Activated naive CD8-positive, alpha-beta T cell treated with anti-CD3 and anti-CD28 coated beads, Interleukin-2, amount 10 ng/mL, durations not matched to agents 7 days and 5 days (primary cell): ENCODE data around the gene MECR. TPM values are rescaled to one million over a fixed set of nuclear protein-coding genes. Genes with fewer than 3 reads are reported as not detected.
"Not testable (repeated sequence)": the region's sequence is repeated elsewhere in the genome, so short reads cannot be mapped to it uniquely, and the experiment has no call there.

ENCODE experiments used
- ATAC-seq: fragments of 150-1000 bp; cut with Tn5 transposase; one replicate; pipeline ENCODE4 v1.10.0; 2021; ENCODE audit warnings: low read depth, moderate library complexity
- POLR2A ChIA-PET: fragments of 350-600 bp; sonication (Branson Sonifier 250); formaldehyde crosslinking; loops from one replicate; lab custom pipeline; 2021; ENCODE audit warnings: antibody characterized with exemption; lab: Charles Lee
- DNase-seq: peaks from one replicate; pipeline ENCODE4 v3.0.0; 2021
- H3K27ac Mint-ChIP-seq: one replicate; pipeline ENCODE4 v1.8.0; 2022; ENCODE audit warnings: mild to moderate bottlenecking, mixed read lengths
- H3K27me3 Mint-ChIP-seq: one replicate; pipeline ENCODE4 v1.8.0; 2022; ENCODE audit warnings: mild to moderate bottlenecking, moderate library complexity, mixed read lengths
- H3K36me3 Mint-ChIP-seq: one replicate; pipeline ENCODE4 v1.8.0; 2021; ENCODE audit warnings: mild to moderate bottlenecking, mixed read lengths
- H3K4me1 Mint-ChIP-seq: one replicate; pipeline ENCODE4 v1.8.0; 2021; ENCODE audit warnings: mixed read lengths
- H3K4me3 Mint-ChIP-seq: one replicate; pipeline ENCODE4 v1.8.0; 2022; ENCODE audit warnings: mild to moderate bottlenecking, moderate library complexity, mixed read lengths
- H3K9me3 Mint-ChIP-seq: one replicate; pipeline ENCODE4 v1.8.0; 2021; ENCODE audit warnings: mixed read lengths
- total RNA-seq, 2 experiments: library from RNA; stranded (reverse); gene quantifications; one replicate each; pipeline ENCODE4 v1.2.3, GENCODE V29; 2021

Gene MECR
- total RNA-seq, 2 experiments from 2014 or later, result 17.0 to 17.1 TPM

DNA sequence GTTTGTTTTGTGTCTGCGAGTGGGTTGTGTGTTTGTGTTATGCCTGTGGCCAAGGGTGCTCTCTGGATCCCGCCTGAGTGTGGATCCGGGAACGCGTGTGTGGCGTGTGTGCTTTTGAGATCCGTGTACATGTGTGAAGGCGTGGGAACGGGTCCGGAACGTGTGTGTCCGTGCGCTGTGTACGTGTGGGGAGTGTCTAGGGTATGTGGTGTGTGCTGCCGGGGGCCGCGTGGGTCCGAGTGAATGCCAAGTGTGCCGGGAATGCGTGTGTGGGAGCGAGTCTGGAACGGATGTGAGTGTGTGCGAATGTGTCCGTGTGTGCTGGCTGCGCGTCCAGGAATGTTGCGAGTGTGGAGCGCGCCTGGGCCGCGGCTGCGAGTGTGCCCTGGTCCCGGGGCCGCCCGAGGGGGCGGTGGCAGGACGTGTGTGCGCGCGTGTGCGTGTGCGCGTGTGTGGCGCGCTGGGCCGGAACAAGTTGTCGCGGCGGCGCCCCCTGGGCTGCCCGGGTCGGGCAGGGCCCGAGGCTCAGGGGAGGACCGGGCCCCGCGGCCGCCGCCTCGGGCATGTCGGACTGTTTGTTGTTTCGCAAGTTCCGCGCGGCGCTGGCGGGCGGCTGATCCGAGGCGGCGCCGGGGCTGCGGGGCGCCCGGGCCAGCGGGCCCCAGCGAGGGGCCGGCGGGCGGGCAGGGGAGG lies 6.5 kb upstream of the MECR start:
- ATAC-seq (no peak), DNase-seq (peak; percentile 46)
- Mint-ChIP-seq H3K27me3 (peaks cover 58% of the 10 kb centered on the region), H3K4me1 (peaks cover 12% of the 10 kb centered on the region), H3K36me3 (peaks cover 2% of the 10 kb centered on the region), H3K27ac (peak overlapping the region; percentile 15), H3K9me3 (no peaks in the 10 kb centered on the region), H3K4me3 (peak overlapping the region; percentile 78)
- POLR2A ChIA-PET, result no interaction called here

DNA sequence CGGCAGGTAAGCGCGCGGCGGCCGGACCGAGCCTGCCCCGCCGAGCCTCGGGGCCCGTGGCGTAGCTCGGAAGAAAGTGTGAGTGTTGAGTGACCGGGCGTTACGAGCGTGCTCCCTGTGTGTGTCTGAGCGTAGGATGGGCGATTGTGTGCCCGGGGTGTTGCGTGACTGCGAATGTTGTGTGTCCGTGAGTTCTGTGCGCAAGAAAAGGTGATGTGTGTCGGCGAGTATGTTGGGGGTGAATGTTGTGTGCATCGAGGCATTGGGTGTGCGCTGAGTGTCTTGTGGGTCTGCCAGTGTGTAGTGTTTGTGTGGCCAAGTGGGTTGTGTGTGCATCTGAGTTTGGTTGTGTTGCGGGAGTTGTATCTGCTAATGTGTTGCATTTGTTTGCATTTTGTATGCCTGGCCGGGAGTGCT lies 6.0 kb upstream of the MECR start:
- DNase-seq (no peak), ATAC-seq (no peak)
- Mint-ChIP-seq H3K27me3 (peaks cover 57% of the 10 kb centered on the region), H3K36me3 (peaks cover 2% of the 10 kb centered on the region), H3K4me1 (peaks cover 12% of the 10 kb centered on the region), H3K4me3 (peak overlapping the region; percentile 78), H3K27ac (peak overlapping the region; percentile 15), H3K9me3 (no peaks in the 10 kb centered on the region)
- POLR2A ChIA-PET, result no interaction called here

DNA sequence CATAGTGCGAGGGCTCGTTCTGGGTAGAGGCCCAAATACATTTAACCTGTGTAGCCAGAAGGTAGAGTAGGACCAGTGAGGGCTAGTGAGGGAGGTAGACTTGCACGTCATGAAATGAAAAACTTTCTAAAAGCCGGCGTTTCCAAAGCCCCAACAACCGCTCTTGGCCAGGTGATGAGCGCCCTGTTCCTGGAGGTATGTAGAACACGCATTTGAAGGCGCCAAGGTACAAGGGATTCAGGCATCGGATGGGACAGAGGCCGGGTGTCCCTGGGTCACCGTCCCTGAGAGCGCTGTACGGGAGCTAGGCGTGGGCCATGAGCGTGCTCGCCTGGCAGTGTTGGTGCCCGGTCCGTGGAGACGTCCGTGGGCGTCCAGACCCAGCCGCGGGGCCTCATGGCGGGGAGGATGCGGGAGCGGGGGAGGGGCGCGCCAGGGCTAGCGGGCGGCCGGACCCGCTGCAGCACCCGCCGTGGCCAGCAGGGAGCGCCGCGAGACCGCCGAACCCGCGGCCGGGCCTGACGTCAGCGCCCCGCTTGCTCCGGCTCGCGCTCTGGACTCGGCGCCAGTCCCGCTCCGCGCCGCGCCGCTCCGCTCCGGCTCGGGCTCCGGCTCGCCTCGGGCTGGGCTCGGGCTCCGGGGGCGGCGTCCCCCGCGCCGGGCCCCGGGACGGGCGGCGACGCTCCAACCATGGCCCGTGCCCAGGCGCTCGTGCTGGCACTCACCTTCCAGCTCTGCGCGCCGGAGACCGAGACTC lies 5.4 kb upstream of the MECR start, which contains the start of gene PTPRU:
Gene PTPRU (plus strand): TSS at position 568 of the 757 bp plus-strand sequence. CDS start 123 bp downstream, at position 691.
- Mint-ChIP-seq H3K4me3 (peak within 1 kb of the TSS; percentile 78), H3K4me1 (peaks cover 12% of the 10 kb centered on the region), H3K9me3 (no peaks in the 10 kb centered on the region), H3K36me3 (peaks cover 2% of the 10 kb centered on the region), H3K27ac (peak within 1 kb of the TSS; percentile 15), H3K27me3 (peaks cover 52% of the 10 kb centered on the region)
- DNase-seq, result peak; percentile 95
- peak; percentile 88 for ATAC-seq
- POLR2A ChIA-PET, result no interaction called here

DNA sequence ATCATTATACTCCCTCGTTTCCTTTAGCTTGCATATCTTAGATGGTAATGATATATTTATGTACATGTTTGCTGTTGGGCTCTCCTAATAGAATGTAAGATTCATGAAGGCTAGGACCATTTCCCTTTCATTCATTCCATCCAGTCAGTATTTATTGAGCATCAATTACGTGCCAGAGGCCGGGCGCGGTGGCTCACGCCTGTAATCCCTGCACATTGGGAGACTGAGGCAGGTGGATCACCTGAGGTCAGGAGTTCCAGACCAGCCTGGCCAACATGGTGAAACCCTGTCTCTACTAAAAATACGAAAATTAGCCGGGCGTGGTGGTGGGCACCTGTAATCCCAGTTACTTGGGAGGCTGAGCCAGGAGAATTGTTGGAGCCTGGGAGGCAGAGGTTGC lies 4.1 kb upstream of the MECR start:
- H3K36me3 Mint-ChIP-seq, H3K27ac Mint-ChIP-seq, H3K4me3 Mint-ChIP-seq, POLR2A ChIA-PET, H3K9me3 Mint-ChIP-seq, ATAC-seq, DNase-seq: not testable (repeated sequence)
- H3K27me3 Mint-ChIP-seq, result peaks cover 42% of the 10 kb centered on the region
- peaks cover 17% of the 10 kb centered on the region for H3K4me1 Mint-ChIP-seq

DNA sequence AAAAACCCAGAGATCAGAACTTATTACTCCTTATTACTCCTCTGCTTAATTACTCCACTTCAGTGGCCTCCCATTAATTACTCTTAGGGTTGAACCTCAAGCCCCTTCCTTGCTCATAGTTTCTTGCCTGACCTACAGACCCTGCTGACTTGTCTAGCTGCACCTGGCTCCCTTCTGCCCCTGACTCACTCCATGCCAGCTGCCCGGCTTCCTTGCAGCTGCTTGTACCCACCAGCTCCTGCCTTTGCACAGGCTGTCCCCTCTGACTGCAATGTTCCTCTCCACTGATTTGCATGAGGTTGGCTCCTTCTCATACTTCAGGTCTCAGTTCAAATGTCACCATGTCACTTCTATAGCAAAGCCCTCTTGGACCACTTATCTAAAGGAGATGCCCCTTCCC lies 3.7 kb upstream of the MECR start:
- Mint-ChIP-seq H3K27ac (no peak overlapping the region), H3K27me3 (peaks cover 38% of the 10 kb centered on the region), H3K4me1 (peaks cover 21% of the 10 kb centered on the region), H3K9me3 (no peaks in the 10 kb centered on the region), H3K4me3 (no peak overlapping the region), H3K36me3 (peaks cover 2% of the 10 kb centered on the region)
- POLR2A ChIA-PET, result no interaction called here
- no peak for ATAC-seq
- no peak for DNase-seq

DNA sequence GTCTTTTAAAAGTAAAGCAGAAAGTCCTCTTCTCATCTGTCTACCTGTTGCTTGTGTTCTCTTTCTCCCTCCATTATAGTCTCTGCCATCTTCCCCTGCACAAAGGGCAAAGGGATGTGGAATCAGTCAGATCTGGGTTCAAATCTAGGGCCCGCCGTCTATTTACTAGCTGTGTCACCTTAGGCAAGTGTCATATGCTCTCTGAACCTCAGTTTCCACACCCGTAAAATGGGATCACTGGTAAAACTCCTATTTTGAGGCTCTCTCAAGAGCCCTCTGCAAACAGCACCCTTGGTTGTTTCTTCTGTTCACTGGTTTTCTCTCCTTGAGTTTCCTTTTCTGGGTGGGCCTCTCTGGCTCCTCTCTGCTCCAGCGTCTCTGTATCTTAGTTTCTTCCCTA lies 3.0 kb upstream of the MECR start:
- peaks cover 2% of the 10 kb centered on the region for H3K36me3 Mint-ChIP-seq
- no peak overlapping the region for H3K4me3 Mint-ChIP-seq
- POLR2A ChIA-PET, result interaction anchor here (0.7 kb wide), 1 partner anchor 1536 kb away, joined by 4 read pairs; no protein-coding TSS in a partner anchor
- H3K27ac Mint-ChIP-seq, result no peak overlapping the region
- H3K9me3 Mint-ChIP-seq, result no peaks in the 10 kb centered on the region
- DNase-seq, result no peak
- H3K27me3 Mint-ChIP-seq, result peaks cover 31% of the 10 kb centered on the region
- ATAC-seq, result no peak
- H3K4me1 Mint-ChIP-seq, result peaks cover 23% of the 10 kb centered on the region

DNA sequence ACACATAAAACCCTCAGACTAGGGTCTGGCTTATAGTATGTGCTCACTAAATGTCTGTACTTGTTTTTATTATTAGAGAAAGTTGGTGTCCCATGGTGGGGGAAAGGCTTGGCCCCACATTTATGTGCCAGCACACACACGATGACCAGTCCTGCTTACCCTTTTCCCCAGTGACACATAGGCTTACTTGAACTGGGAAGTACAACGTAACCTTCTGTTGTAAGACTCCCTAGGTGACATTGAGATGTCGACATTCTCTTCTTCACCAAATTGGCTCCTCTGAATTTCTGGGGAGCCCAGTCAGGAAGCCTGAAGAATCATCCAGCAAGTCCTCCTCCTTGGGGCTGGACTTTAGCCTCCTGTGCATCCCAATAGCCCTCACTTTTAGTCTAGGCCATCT lies 1.7 kb upstream of the MECR start:
- ATAC-seq (no peak), DNase-seq (no peak)
- POLR2A ChIA-PET, result interaction anchor here (1.0 kb wide), 1 partner anchor 51 kb away, joined by 3 read pairs; the partner anchor contains the start of gene SRSF4
- Mint-ChIP-seq H3K9me3 (no peaks in the 10 kb centered on the region), H3K36me3 (peaks cover 2% of the 10 kb centered on the region), H3K4me3 (no peak overlapping the region), H3K27ac (no peak overlapping the region), H3K4me1 (peaks cover 21% of the 10 kb centered on the region), H3K27me3 (peaks cover 24% of the 10 kb centered on the region)

DNA sequence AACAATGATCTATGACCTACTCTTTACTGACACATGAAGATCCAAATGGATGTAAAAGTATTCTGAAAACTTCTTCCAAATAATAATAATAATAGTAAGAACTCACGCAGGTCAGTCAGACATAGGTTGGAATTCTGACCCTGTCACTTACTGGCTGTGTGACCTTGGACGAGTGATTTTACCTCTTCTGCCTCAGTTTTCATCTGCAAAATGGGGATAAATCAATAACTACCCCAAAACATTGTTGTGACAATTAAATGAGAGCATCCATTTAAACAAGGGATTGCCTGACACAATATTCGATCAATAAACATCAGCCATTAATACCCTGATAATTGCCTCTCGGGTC lies 556 bp downstream of the MECR start:
- Mint-ChIP-seq H3K4me3 (peak overlapping the region; percentile 97), H3K4me1 (peaks cover 11% of the 10 kb centered on the region), H3K27me3 (peaks cover 11% of the 10 kb centered on the region), H3K9me3 (no peaks in the 10 kb centered on the region), H3K36me3 (no peaks in the 10 kb centered on the region), H3K27ac (peak overlapping the region; percentile 92)
- POLR2A ChIA-PET, result interaction anchor here (0.6 kb wide), 2 partner anchors 22 to 711 kb away, joined by 3 read pairs; no protein-coding TSS in a partner anchor
- DNase-seq, result no peak
- no peak for ATAC-seq

DNA sequence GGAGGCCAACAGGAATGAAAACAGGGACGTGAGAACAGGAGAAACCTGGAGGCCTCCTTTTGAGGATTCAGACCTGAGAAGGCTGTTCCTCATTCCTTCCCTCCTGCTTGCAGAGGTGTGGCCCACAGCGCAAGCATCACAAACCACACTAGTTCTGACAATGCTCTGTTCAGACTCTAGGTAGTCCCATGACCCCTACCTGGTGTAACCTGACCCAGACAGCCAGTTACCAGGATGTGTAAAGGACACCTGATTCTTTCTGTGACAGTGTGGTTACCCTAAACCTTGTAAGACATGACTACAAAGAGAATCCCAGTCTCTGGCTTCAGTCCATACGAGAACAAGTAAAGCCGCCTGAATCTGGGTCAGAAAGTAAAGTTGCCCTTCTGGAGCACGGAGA lies 3.2 kb downstream of the MECR start:
- no peak for DNase-seq
- POLR2A ChIA-PET, result no interaction called here
- Mint-ChIP-seq H3K27ac (no peak overlapping the region), H3K36me3 (no peaks in the 10 kb centered on the region), H3K9me3 (no peaks in the 10 kb centered on the region), H3K27me3 (no peaks in the 10 kb centered on the region), H3K4me1 (peaks cover 11% of the 10 kb centered on the region), H3K4me3 (no peak overlapping the region)
- no peak for ATAC-seq

DNA sequence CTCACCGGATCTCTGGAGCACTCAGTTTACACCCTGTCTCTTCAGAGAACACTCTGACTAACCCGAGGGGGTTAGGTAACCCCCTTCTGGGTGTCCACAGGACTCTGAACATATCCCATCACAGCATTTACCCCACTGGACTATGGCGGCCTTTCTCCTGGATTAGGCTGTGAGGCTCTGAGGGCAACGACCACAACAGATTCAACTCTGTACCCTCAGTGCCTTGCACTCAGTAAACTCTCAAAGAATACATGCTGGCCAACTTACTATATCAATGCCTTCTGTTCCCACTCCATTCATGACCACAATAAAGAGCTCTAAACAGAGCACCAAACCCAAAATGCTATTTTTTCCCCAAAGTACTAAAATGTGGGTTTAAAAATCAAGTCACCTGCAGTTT lies 5.4 kb downstream of the MECR start:
- ATAC-seq, result no peak
- H3K27me3 Mint-ChIP-seq, result no peaks in the 10 kb centered on the region
- no peaks in the 10 kb centered on the region for H3K9me3 Mint-ChIP-seq
- POLR2A ChIA-PET, result no interaction called here
- H3K4me1 Mint-ChIP-seq, result peaks cover 11% of the 10 kb centered on the region
- no peak for DNase-seq
- no peak overlapping the region for H3K27ac Mint-ChIP-seq
- no peak overlapping the region for H3K4me3 Mint-ChIP-seq
- H3K36me3 Mint-ChIP-seq, result peaks cover 2% of the 10 kb centered on the region

DNA sequence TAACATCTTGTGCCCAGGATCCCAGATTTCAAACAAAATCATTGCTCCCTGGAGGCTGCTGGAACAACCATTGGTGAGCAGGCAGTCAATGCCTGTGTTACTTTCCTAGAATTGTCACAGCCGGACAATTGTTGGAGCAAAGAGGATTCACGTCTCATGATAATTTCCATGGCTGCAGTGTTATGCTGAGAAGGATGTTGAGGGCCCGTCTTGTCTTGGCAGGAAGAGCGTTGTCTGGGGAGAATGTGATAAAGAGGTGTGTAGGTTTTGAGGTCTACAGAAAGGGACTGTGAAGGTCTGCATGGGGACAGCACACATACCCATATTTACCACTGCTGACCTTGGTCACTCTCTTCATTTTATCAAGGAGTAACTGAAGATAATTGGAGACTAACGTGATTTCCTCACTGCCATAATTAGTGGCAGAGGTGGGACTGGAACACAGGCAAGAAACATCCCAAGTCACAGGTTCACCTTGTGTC lies 6.3 kb downstream of the MECR start:
- no peak for DNase-seq
- Mint-ChIP-seq H3K4me1 (peaks cover 3% of the 10 kb centered on the region), H3K36me3 (peaks cover 3% of the 10 kb centered on the region), H3K27me3 (no peaks in the 10 kb centered on the region), H3K9me3 (no peaks in the 10 kb centered on the region), H3K4me3 (no peak overlapping the region), H3K27ac (no peak overlapping the region)
- no peak for ATAC-seq
- POLR2A ChIA-PET, result no interaction called here

DNA sequence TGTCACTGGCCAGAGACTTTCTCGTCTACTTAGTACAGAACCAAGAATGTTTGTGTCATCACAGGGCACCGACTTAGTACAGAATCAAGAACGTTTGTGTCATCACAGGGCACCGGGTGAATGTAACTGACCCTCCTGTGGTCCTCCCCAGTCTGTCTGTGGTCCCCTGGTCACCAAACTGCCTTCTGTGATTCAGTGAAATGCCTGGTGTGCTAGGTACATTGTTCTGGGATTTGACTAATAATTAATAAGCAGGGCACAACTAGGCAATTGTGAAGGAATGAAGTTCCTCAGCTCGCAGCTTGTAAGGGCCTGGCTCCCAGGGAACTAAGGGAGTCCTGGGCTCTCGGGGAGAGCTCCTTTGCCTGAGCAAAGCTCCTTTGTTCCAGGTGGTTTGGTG lies 7.2 kb downstream of the MECR start:
- Mint-ChIP-seq H3K4me3 (no peak overlapping the region), H3K4me1 (peaks cover 2% of the 10 kb centered on the region), H3K27me3 (no peaks in the 10 kb centered on the region), H3K9me3 (no peaks in the 10 kb centered on the region), H3K36me3 (peaks cover 3% of the 10 kb centered on the region), H3K27ac (no peak overlapping the region)
- DNase-seq (no peak), ATAC-seq (no peak)
- POLR2A ChIA-PET, result no interaction called here

DNA sequence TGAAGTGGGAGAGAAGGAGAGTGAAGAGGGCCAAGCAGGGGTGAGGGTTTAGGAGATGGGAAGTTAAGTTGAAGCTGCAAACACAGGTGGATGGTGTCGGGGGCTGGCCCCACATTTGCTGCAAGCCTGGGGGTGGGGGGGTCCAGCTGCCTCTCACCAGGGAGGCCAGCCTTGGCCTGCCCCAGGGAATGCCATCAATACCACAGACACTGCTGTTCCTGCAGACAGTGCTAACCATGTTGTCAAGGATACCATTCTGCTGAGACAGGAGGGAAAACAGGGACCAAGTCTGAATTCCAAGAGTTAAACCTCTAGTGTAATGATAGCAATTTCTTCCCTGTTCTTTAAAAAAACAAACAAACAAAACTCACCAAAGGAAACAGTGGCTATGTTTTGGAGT lies 8.0 kb downstream of the MECR start:
- Mint-ChIP-seq H3K36me3 (peaks cover 3% of the 10 kb centered on the region), H3K4me3 (no peak overlapping the region), H3K27me3 (no peaks in the 10 kb centered on the region), H3K27ac (no peak overlapping the region), H3K4me1 (peaks cover 7% of the 10 kb centered on the region), H3K9me3 (no peaks in the 10 kb centered on the region)
- POLR2A ChIA-PET, result interaction anchor here (0.6 kb wide), 1 partner anchor 112 kb away, joined by 3 read pairs; no protein-coding TSS in a partner anchor
- DNase-seq (no peak), ATAC-seq (no peak)
